CD14-positive monocyte (primary cell): ENCODE data around the gene ARMC7. TPM values are rescaled to one million over a fixed set of nuclear protein-coding genes. Genes with fewer than 3 reads are reported as not detected.

ENCODE experiments used
- DNase-seq, 3 donors: peaks; one replicate each; pipeline ENCODE4 v3.0.0-alpha.2; 2011 to 2022
- H2AFZ ChIP-seq: 2 replicates; pipeline ENCODE4 v1.6.0; 2012; ENCODE audit warnings: mild to moderate bottlenecking, low read depth, low read length, inconsistent platforms; ENCODE audit not compliant: insufficient read depth, poor library complexity, severe bottlenecking
- H3K27ac ChIP-seq, 2 donors: 1 replicate in 1 of 2; 2 replicates in 1 of 2; pipeline ENCODE4 v1.5.1; 2012 to 2013; ENCODE audit warnings: low read length in 2 of 2, control low read depth in 1 of 2, inconsistent platforms in 1 of 2, low read depth in 1 of 2, mild to moderate bottlenecking in 1 of 2
- H3K27me3 ChIP-seq, 2 donors: one replicate each; pipeline versions ENCODE4 v1.6.0 to v1.6.1; 2011 to 2013; ENCODE audit warnings: low read length in 2 of 2; ENCODE audit not compliant: control insufficient read depth in 2 of 2, insufficient read depth in 2 of 2
- H3K36me3 ChIP-seq, 2 donors: replicated peaks in 1 of 2; 1 replicate in 1 of 2; 2 replicates in 1 of 2; pipeline versions ENCODE4 v1.5.1 to v1.6.1; 2012 to 2013; ENCODE audit warnings: low read length in 2 of 2, control low read depth in 1 of 2, inconsistent platforms in 1 of 2, mild to moderate bottlenecking in 1 of 2; ENCODE audit not compliant: insufficient read depth in 2 of 2, control insufficient read depth in 1 of 2
- H3K4me1 ChIP-seq, 2 donors: 1 replicate in 1 of 2; 2 replicates in 1 of 2; pipeline versions ENCODE4 v1.5.1 to v1.6.1; 2012 to 2013; ENCODE audit warnings: low read length in 2 of 2, control low read depth in 1 of 2, inconsistent platforms in 1 of 2, mild to moderate bottlenecking in 1 of 2, moderate library complexity in 1 of 2; ENCODE audit not compliant: insufficient read depth in 2 of 2, control insufficient read depth in 1 of 2
- H3K4me2 ChIP-seq: replicated peaks from 2 replicates; pipeline ENCODE3; 2012; ENCODE audit warnings: low read length, moderate library complexity, mild to moderate bottlenecking; ENCODE audit not compliant: poor library complexity, severe bottlenecking; ENCODE audit errors: extremely low read depth
- H3K4me3 ChIP-seq, 3 experiments: fragments of 200-600 bp in 1 of 3; sonication (generic) in 1 of 3; replicated peaks in 1 of 3; 1 replicate in 2 of 3; 2 replicates in 1 of 3; pipeline ENCODE4 v1.5.1; 2011 to 2013; ENCODE audit warnings: low read length in 3 of 3, mild to moderate bottlenecking in 3 of 3, control low read depth in 2 of 3, low read depth in 2 of 3, inconsistent platforms in 1 of 3, moderate library complexity in 1 of 3
- H3K79me2 ChIP-seq: 2 replicates; pipeline ENCODE4 v1.6.0; 2012; ENCODE audit warnings: mild to moderate bottlenecking, control low read depth, inconsistent platforms, low read length, moderate library complexity; ENCODE audit not compliant: insufficient read depth
- H3K9ac ChIP-seq: 2 replicates; pipeline ENCODE4 v1.6.0; 2017; ENCODE audit warnings: low read length, mild to moderate bottlenecking; ENCODE audit not compliant: insufficient read depth, poor library complexity, severe bottlenecking
- H3K9me3 ChIP-seq, 2 donors: replicated peaks in 1 of 2; 1 replicate in 1 of 2; 2 replicates in 1 of 2; pipeline versions ENCODE4 v1.5.1 to v1.6.1; 2012 to 2013; ENCODE audit warnings: low read length in 2 of 2, control low read depth in 1 of 2; ENCODE audit not compliant: control insufficient read depth in 1 of 2, insufficient read depth in 1 of 2
- H4K20me1 ChIP-seq: 2 replicates; pipeline ENCODE4 v1.6.0; 2012; ENCODE audit warnings: mild to moderate bottlenecking, low read length, control low read depth, moderate library complexity; ENCODE audit not compliant: insufficient read depth
- H3K27ac Mint-ChIP-seq, 7 donors: one replicate each; pipeline ENCODE4 v1.8.0; 2020; ENCODE audit warnings: mild to moderate bottlenecking in 7 of 7, mixed read lengths in 7 of 7, moderate library complexity in 6 of 7, inconsistent platforms in 2 of 7
- H3K27me3 Mint-ChIP-seq, 3 donors: one replicate each; pipeline ENCODE4 v1.8.0; 2021 to 2022; ENCODE audit warnings: low read depth in 3 of 3, mild to moderate bottlenecking in 3 of 3, mixed read lengths in 3 of 3, moderate library complexity in 3 of 3, inconsistent platforms in 1 of 3
- H3K36me3 Mint-ChIP-seq, 2 donors: one replicate each; pipeline ENCODE4 v1.8.0; 2020; ENCODE audit warnings: mixed read lengths in 2 of 2, inconsistent platforms in 1 of 2, mild to moderate bottlenecking in 1 of 2
- H3K4me1 Mint-ChIP-seq: one replicate; pipeline ENCODE4 v1.8.0; 2020; ENCODE audit warnings: mild to moderate bottlenecking, mixed read lengths
- H3K4me3 Mint-ChIP-seq, 2 donors: one replicate each; pipeline ENCODE4 v1.8.0; 2020; ENCODE audit warnings: mild to moderate bottlenecking in 2 of 2, mixed read lengths in 2 of 2, moderate library complexity in 1 of 2
- H3K9me3 Mint-ChIP-seq, 7 donors: one replicate each; pipeline ENCODE4 v1.8.0; 2020 to 2022; ENCODE audit warnings: mixed read lengths in 7 of 7, mild to moderate bottlenecking in 6 of 7, moderate library complexity in 6 of 7, inconsistent platforms in 2 of 7
- WGBS: methylation state at CpG from one replicate; pipeline ENCODE4 v1.1.5; 2013; ENCODE audit warnings: missing lambda C conversion rate; ENCODE audit not compliant: insufficient coverage; 5-methylcytosine and 5-hydroxymethylcytosine counted together
- intact Hi-C, 2 donors: fragments of 100-400 bp; cut with micrococcal nuclease; formaldehyde crosslinking; loops; one replicate each; pipeline versions ENCODE4 v1.15.0 to v1.15.1; 2023
- polyA plus RNA-seq, 3 donors: library from polyadenylated mRNA; depleted of rRNA in 1 of 3; unstranded in 2 of 3; stranded (reverse) in 1 of 3; fragments of 300-500 nt in 2 of 3; fragments of >200 nt in 1 of 3; fragmentation: Illumina TruSeq in 2 of 3; gene quantifications; 1 replicate in 2 of 3; 2 replicates in 1 of 3; pipeline ENCODE4 v1.2.3, GENCODE V29; 2012 to 2021
- small RNA-seq: library from RNA; depleted of rRNA; stranded (forward); fragments of <200 nt; gene quantifications from one replicate; pipeline ENCODE3, GENCODE V24; 2012; ENCODE audit warnings: low read depth; ENCODE audit not compliant: insufficient read length
- TF ChIP-seq, protein P1 (sequence below): fragments of 200-600 bp; IDR thresholded peaks from one replicate; pipeline ENCODE4 v1.8.0; 2022; ENCODE audit warnings: antibody characterized with exemption, mild to moderate bottlenecking

Gene ARMC7
- polyA plus RNA-seq, 3 donors = 1.3 to 11.8 (median 2.1) TPM

DNA sequence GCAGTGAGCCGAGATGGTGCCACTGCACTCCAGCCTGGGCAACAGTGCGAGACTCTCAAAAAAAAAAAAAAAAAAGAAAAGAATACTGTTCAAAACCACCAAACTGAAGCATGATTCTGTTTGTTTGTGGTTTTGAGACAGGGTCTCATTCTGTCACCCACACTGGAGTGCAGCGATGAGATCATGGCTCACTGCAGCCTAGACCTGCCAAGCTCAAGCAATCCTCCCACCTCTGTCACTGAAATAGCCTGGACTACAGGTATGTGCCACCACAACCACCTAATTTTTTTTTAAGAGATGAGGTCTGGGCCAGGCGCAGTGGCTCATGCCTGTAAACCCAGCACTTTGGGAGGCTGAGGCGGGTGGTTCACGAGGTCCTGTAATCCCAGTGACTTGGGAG lies 68.7 kb downstream of the ARMC7 start:
- WGBS = 97% methylated on average over 3 of the region's 6 CpGs
- no peak overlapping the region for H3K27ac ChIP-seq
- H3K4me1 ChIP-seq = peaks cover 13 to 15% of the 10 kb centered on the region in 2 donors
- peaks cover 38 to 64% of the 10 kb centered on the region in 2 donors for H3K36me3 Mint-ChIP-seq
- no peaks in the 10 kb centered on the region for H3K27me3 ChIP-seq
- intact Hi-C loops = loop anchor here in 1 of 2 donors (10.0 kb wide), 1 partner anchor 214 kb away; no protein-coding TSS in a partner anchor
- no peaks in the 10 kb centered on the region for H3K9me3 ChIP-seq
- TF ChIP-seq, protein P1, sequence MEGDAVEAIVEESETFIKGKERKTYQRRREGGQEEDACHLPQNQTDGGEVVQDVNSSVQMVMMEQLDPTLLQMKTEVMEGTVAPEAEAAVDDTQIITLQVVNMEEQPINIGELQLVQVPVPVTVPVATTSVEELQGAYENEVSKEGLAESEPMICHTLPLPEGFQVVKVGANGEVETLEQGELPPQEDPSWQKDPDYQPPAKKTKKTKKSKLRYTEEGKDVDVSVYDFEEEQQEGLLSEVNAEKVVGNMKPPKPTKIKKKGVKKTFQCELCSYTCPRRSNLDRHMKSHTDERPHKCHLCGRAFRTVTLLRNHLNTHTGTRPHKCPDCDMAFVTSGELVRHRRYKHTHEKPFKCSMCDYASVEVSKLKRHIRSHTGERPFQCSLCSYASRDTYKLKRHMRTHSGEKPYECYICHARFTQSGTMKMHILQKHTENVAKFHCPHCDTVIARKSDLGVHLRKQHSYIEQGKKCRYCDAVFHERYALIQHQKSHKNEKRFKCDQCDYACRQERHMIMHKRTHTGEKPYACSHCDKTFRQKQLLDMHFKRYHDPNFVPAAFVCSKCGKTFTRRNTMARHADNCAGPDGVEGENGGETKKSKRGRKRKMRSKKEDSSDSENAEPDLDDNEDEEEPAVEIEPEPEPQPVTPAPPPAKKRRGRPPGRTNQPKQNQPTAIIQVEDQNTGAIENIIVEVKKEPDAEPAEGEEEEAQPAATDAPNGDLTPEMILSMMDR = no peak
- H3K4me2 ChIP-seq = no peak overlapping the region
- no peak overlapping the region for H2AFZ ChIP-seq
- no peak for DNase-seq
- H3K9me3 Mint-ChIP-seq = no peaks in the 10 kb centered on the region
- no peak overlapping the region for H3K4me3 ChIP-seq
- peaks cover 83% of the 10 kb centered on the region for H4K20me1 ChIP-seq
- H3K36me3 ChIP-seq = peaks cover 51 to 67% of the 10 kb centered on the region in 2 donors
- no peaks in the 10 kb centered on the region for H3K27me3 Mint-ChIP-seq
- peaks cover 89% of the 10 kb centered on the region for H3K79me2 ChIP-seq
- no peak overlapping the region for H3K27ac Mint-ChIP-seq
- no peak overlapping the region for H3K4me3 Mint-ChIP-seq
- no peak overlapping the region for H3K9ac ChIP-seq
- H3K4me1 Mint-ChIP-seq = peaks cover 14% of the 10 kb centered on the region

Small RNA genes lying within 50 kb of the gene (small RNA-seq; reads per million reads assigned to genes)
- not detected for gene AC111186.1
- not detected for gene RF00019

Other genes starting within 250 kb of the ARMC7 start
- gene FDXR, start 237.0 kb upstream of the ARMC7 start, polyA plus RNA-seq = 1 to 10 TPM; 2.5 to 7.3 (median 6.2) TPM
- not detected for gene FADS6, start 216.3 kb upstream of the ARMC7 start, polyA plus RNA-seq
- gene USH1G, start 186.7 kb upstream of the ARMC7 start, polyA plus RNA-seq = not detected
- gene OTOP2, start 185.7 kb upstream of the ARMC7 start, polyA plus RNA-seq = under 1 TPM in 1 of 3 donors, not detected in 2; 0.05 TPM
- not detected for gene OTOP3, start 174.1 kb upstream of the ARMC7 start, polyA plus RNA-seq
- gene HID1, start 137.2 kb upstream of the ARMC7 start, polyA plus RNA-seq = not detected
- gene CDR2L, start 122.3 kb upstream of the ARMC7 start, polyA plus RNA-seq = under 1 TPM in 1 of 3 donors, not detected in 2; 0.05 TPM
- 10 to 100 TPM; 18.9 to 52.6 (median 44.4) TPM for gene MRPL58, start 97.3 kb upstream of the ARMC7 start, polyA plus RNA-seq
- 100 to 1,000 TPM; 139 to 451 (median 437) TPM for gene ATP5PD, start 63.0 kb upstream of the ARMC7 start, polyA plus RNA-seq
- 10 to 100 TPM in 1 of 3 donors, 1 to 10 TPM in 2; 2.8 to 17.0 (median 2.9) TPM for gene KCTD2, start 62.7 kb upstream of the ARMC7 start, polyA plus RNA-seq
- 10 to 100 TPM; 26.1 to 99.4 (median 27.0) TPM for gene SLC16A5, start 22.0 kb upstream of the ARMC7 start, polyA plus RNA-seq
- gene NT5C, start 21.8 kb downstream of the ARMC7 start, polyA plus RNA-seq = 10 to 100 TPM; 27.8 to 45.6 (median 36.2) TPM
- gene JPT1, start 44.5 kb downstream of the ARMC7 start, polyA plus RNA-seq = 100 to 1,000 TPM in 2 of 3 donors, 10 to 100 TPM in 1; 79.7 to 181 (median 156) TPM
- gene SUMO2, start 73.0 kb downstream of the ARMC7 start, polyA plus RNA-seq = 100 to 1,000 TPM in 2 of 3 donors, 10 to 100 TPM in 1; 64.9 to 318 (median 282) TPM
- 10 to 100 TPM; 36.3 to 94.2 (median 38.7) TPM for gene NUP85, start 95.7 kb downstream of the ARMC7 start, polyA plus RNA-seq
- gene GGA3, start 151.6 kb downstream of the ARMC7 start, polyA plus RNA-seq = 100 to 1,000 TPM in 1 of 3 donors, 10 to 100 TPM in 1, 1 to 10 TPM in 1; 4.3 to 162 (median 15.7) TPM
- 100 to 1,000 TPM in 2 of 3 donors, 10 to 100 TPM in 1; 26.7 to 122 (median 101) TPM for gene MRPS7, start 151.9 kb downstream of the ARMC7 start, polyA plus RNA-seq
- gene MIF4GD, start 161.3 kb downstream of the ARMC7 start, polyA plus RNA-seq = 100 to 1,000 TPM in 1 of 3 donors, 10 to 100 TPM in 2; 66.9 to 103 (median 80.6) TPM
- gene SLC25A19, start 179.5 kb downstream of the ARMC7 start, polyA plus RNA-seq = 10 to 100 TPM; 14.4 to 21.5 (median 18.8) TPM